ENCODE measurements around the gene PNPO. TPM values are rescaled to one million over a fixed set of nuclear protein-coding genes. Genes with fewer than 3 reads are reported as not detected.

PNPO gene
- total and polyA plus RNA-seq, 2 of the 8 experiments (the other 6 are each of a cell fraction or from before 2014, with no cell fraction given), result 7.0 to 8.1 TPM

DNA sequence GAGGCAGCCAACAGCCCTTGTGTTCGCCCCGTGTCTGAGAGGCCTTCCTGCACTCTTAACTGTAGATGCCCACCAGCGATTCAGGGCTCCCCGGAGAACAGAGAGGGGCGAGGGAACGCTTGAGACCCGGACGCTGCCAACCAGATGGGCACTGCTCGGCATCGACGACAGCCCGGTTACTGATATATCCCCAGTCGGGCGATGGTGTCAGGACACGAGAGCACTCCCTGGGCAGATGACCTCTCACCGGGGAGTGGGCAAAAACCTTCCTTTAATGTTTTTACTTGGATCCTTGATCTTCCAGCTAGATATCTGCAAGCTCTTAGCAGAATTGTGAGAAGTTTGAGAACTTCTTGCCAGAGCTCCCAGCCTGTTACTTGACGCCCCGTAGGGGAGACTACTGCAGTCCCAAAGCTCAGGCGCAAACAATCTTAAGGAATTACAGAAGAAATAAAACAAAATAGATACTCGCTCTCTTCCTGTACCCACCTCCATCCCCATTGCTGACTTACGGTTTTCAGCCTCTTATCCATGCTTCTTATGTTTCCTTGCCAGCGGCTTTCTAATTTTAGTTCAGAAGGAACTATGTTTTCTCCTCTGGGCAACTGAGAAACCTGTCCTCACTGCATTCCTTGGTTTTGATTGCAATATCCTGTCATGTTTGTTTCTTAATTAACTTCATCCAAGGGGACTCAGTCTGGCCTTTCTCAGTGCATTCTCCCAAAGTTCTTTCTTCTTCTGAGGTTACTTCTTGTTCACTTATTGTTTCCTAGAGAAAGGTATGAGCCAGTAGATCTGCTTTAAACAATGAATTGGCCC lies 44.5 kb upstream of the PNPO start:
- Histone ChIP-seq H3K79me1 (ENCODE audit: low read depth, low read length) (peaks cover 10% of the 10 kb centered on the region; the same call in 1 of the 2 replicates), H3K4ac (replicated peaks; ENCODE audit: insufficient read length, low read depth, low read length) (peak overlapping the region; percentile 27), H3K14ac (ENCODE audit: insufficient read length) (no peak overlapping the region), H3K36me3 (ENCODE audit: control insufficient read depth in 2 of 4, insufficient read depth in 4 of 4, low read length in 3 of 4) (no peaks in the 10 kb centered on the region), H3K23me2 (ENCODE audit: low read depth, low read length) (peaks cover 4% of the 10 kb centered on the region), H3K9ac (replicated peaks in 1 of 4; ENCODE audit: extremely low read depth in 1 of 4, low read depth in 3 of 4, low read length in 3 of 4) (peak overlapping the region; percentile 66 to 70 (median 68)), H4K8ac (ENCODE audit: extremely low read depth, insufficient read depth, low read length) (peak overlapping the region; percentile 82; the same call in 1 of the 2 replicates), H3K56ac (replicated peaks; ENCODE audit: insufficient read length, low read depth, low read length) (peak overlapping the region; percentile 19), H4K5ac (ENCODE audit: insufficient read length, low read depth, low read length) (peak overlapping the region; percentile 90), H3K4me2 (ENCODE audit: insufficient read depth in 1 of 2, low read depth in 2 of 2, low read length in 2 of 2) (peak overlapping the region; percentile 90 to 95), H3K27ac (ENCODE audit: low read depth, low read length) (peak overlapping the region; percentile 83), H2BK12ac (ENCODE audit: low read depth, low read length) (no peak overlapping the region; the same call in 1 of the 2 replicates), H2AK5ac (ENCODE audit: low read depth, low read length) (no peak overlapping the region), H3K23ac (ENCODE audit: insufficient read length) (no peak overlapping the region), H2BK20ac (ENCODE audit: low read length) (no peak overlapping the region), H4K20me1 (replicated peaks in 1 of 2; ENCODE audit: control insufficient read depth in 1 of 2, insufficient read depth in 2 of 2, low read length in 2 of 2) (no peaks in the 10 kb centered on the region), H2BK120ac (replicated peaks; ENCODE audit: low read depth, low read length) (no peak overlapping the region), H3K4me3 (ENCODE audit: extremely low read depth in 1 of 4, insufficient read depth in 2 of 4, low read depth in 3 of 4, low read length in 4 of 4) (peak overlapping the region; percentile 72 to 99 (median 89)), H2AFZ (ENCODE audit: low read length) (no peak overlapping the region), H3K9me3 (ENCODE audit: insufficient read depth in 2 of 2, low read depth in 1 of 2, low read length in 1 of 2) (no peaks in the 10 kb centered on the region), H2BK15ac (ENCODE audit: low read length) (no peak overlapping the region), H3K79me2 (ENCODE audit: control insufficient read depth in 1 of 2, insufficient read depth in 2 of 2, low read length in 2 of 2) (peaks cover 0 to 21% of the 10 kb centered on the region in 2 experiments; a peak in 3 of 4 replicates), H3K27me3 (replicated peaks in 1 of 4; ENCODE audit: control insufficient read depth in 3 of 4, extremely low read depth in 1 of 4, insufficient read depth in 3 of 4, low read length in 3 of 4) (no peaks in the 10 kb centered on the region; a peak in 1 of 7 replicates), H2BK5ac (ENCODE audit: low read depth, low read length) (peak overlapping the region; percentile 73), H3K18ac (ENCODE audit: extremely low read depth, low read length) (peak overlapping the region; percentile 91), H4K91ac (replicated peaks; ENCODE audit: insufficient read length, low read length) (peak overlapping the region; percentile 86), H3K4me1 (replicated peaks in 1 of 4; ENCODE audit: control insufficient read depth in 3 of 4, insufficient read depth in 4 of 4, low read length in 3 of 4) (peaks cover under 1 to 15% (median 10%) of the 10 kb centered on the region in 4 experiments)
- TF ChIP-seq RBBP5 (IDR thresholded peaks at IDR 0.05; ENCODE audit: borderline replicate concordance, low read depth, low read length) (peak; percentile 72; the same call in 1 of the 2 replicates), JUN (IDR thresholded peaks at IDR 0.05; ENCODE audit: low read depth, low read length) (no peak), ASH2L (IDR thresholded peaks at IDR 0.05; ENCODE audit: low read length) (peak; percentile 59), POLR2AphosphoS5 (IDR thresholded peaks at IDR 0.05; ENCODE audit: low read depth, low read length) (peak; percentile 3; the same call in 1 of the 2 replicates), HDAC2 (IDR thresholded peaks at IDR 0.05; ENCODE audit: borderline replicate concordance in 1 of 2, low read depth in 2 of 2, low read length in 2 of 2) (0 out of 4 replicates have a peak, but pooled peaks of 1 of the 2 experiments have one; percentile 40)
- WGBS, 2 experiments (ENCODE audit: extremely low coverage in 1 of 2, insufficient coverage in 1 of 2, insufficient read length in 1 of 2, insufficient replicate concordance in 2 of 2, low coverage in 1 of 2, low lambda C conversion rate in 2 of 2, missing lambda C conversion rate in 1 of 2), result 9% methylated on average over 22 of the region's 22 CpGs; no CpG with 5 or more reads in 1 of the 2 experiments
- FAIRE-seq, result no peak
- no peak for DNase-seq (ENCODE audit: low read depth in 1 of 2, low spot score in 2 of 2)
- CTCF ChIA-PET (ENCODE audit: partially characterized antibody), result interaction anchor here (0.7 kb wide), 1 partner anchor 56 kb away, joined by 3 read pairs; the partner anchor contains the start of gene SCRN2
- POLR2A ChIA-PET (ENCODE audit: partially characterized antibody), result interaction anchor here (0.8 to 1.2 kb wide), 3 partner anchors 12 to 87 kb away, joined by 3 to 4 read pairs (median 3); no protein-coding TSS in a partner anchor

Data from H1 (cell line).